ENCODE measurements around the gene CHAT.

The CHAT gene

DNA sequence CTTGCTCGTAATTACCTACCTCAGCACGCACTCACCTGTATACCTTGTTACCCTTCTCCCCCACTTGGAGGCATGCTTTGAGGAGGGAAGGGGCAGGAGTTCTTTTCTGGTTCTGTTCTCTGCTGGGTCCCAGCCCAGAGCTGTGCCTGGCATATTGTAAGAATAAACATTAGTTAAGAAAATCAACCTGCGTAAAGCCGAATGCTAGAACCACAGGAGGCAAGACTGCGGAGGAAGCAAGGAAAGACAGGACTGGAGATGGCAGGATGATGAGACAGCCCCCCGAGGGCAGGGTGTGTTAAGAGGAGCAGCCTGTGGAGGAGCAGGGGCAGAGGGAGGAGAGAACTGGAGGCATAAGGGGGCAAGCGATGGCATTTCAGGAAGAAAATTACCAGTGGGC is 75.1 kb downstream of the CHAT start:
- DNase-seq (ENCODE audit: low spot score), result no peak

DNA sequence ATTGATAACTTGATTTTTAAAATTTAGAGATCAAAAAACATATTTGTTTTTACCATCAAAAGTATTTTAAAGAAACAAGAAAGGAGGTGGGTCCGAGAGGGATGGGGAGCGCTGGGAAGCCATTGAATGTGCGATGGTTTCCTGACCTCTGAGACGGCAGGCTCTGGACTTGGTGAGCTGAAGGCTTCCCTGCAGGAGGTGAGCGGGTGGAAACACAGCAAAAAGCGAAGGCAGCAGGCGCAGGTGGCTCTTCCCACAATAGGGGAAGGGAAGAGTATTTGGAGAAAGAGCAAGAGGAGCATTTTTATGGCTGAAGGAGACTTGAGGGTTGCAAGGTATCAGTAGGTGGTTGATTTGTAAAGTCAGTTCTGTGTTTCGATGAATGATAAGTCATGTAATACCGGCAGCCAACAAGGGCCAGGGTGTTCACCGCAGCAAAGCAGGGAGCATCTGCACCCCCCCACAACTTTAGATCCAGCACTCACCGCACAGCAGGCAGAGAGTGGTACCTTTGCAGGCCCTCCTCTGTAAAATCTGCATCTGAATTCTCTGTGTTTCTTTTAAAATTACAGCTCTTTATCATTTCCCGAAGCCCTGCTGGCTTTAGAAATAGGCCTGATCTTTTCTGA is 76.2 kb downstream of the CHAT start:
- no peak for DNase-seq (ENCODE audit: low spot score)

DNA sequence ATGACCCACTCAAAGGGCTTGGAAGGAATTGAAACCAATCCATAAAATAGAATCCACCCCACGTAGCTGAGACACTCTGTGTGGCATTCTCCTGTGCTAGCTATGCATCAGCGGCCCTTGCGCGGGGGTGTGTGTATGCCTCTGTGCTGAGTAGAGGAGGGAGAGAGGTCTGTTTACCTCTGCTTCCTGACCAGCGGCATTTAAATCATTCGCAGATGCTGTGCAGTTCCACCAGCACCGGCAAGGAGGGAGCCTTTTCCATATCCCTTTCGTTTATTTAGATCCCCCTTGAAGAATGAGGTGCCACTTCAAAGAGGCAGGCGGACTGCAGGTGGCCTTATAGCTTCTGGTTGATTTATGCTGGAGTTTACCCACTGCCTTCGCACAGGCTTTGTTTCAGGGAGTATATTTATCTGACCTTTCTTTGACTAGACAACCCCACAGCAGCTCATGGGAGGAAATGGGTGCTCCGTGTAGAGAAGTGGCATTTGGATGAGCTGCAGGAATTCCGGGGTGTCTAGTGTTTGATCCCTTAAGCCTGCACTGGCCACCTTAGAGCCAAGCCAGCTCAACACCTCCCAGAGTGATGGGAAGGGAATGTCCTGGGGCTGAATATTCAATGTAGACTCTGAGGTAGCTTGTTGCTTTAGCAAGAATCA is 77.0 kb downstream of the CHAT start:
- DNase-seq (ENCODE audit: low spot score), result no peak

DNA sequence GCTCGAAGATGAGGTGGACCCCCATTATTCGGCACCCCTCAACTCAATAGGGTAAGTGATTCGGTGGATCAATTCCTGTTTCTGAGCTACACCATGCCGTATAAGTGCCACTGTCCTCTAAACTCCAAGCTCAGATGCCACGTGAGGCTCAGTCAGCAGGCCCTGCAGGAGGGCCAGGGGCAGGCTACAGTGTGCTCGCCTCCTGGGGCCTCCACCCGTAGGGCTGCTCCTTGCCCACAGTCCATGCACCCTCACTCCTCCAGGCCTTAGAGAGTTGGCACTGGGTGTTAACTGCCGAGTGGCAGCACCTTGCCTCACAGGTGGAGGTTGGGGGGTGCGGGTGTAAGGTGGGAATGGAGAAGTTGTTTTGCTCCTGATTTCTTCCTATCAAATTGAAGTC is 77.8 kb downstream of the CHAT start:
- no peak for DNase-seq (ENCODE audit: low spot score)

DNA sequence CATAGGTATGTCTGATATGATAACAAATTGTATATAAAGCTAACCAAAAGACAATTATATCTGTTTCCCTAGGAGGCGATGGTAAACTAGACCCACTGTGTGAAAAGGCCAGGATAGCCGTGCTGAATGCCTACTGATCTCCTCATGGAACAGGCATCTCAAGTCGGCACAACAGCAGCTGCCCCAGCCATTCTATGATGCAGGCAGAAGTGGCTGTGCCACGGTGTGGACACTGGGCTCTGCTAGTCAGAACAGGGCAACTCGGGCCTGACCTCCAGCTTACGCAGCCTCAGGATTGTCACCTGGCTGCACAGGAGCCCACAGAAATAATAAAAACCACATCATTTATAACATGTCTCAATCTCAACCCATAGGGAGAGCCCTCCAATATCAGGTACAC is 80.6 kb downstream of the CHAT start:
- no peak for DNase-seq (ENCODE audit: low spot score)

DNA sequence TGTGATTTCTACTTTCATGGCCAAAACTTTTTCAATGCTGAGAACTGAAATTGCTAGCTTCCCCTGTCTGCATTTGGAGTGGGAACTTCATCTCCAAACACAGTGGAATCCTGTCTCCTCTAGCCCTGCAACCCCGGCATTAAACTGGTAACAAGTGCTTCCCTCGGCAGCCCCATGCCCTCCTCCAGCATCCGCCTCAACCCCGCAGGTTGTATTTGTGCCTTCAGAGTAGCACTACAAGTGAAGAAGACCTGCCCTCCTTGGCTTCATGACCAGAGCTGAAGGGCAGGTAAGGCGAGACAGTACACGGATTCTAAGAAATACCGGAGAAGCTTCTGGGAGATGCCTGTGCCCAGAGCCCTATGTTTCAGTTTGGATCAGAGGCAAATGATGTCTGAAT is 82.5 kb downstream of the CHAT start:
- DNase-seq (ENCODE audit: low spot score), result no peak

DNA sequence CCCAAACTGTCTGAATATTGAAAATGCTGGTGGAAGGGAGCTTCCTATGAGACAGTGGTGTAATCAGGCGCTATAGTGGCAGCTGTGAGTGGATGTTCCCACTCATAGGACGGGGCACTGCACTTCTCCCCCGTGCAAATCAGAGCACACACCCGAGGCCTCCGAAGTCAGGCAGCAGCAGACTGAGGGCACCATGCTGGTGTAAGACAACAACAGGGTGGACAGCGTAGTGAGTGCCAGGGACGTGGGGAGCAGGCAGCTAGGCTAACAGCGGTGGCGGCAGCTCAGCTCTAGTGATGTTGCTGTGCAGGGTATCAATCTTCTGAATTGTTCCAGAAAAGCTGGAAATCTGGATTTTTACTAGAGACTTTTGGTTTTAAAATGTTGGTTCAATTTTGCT is 84.8 kb downstream of the CHAT start:
- no peak for DNase-seq (ENCODE audit: low spot score)

DNA sequence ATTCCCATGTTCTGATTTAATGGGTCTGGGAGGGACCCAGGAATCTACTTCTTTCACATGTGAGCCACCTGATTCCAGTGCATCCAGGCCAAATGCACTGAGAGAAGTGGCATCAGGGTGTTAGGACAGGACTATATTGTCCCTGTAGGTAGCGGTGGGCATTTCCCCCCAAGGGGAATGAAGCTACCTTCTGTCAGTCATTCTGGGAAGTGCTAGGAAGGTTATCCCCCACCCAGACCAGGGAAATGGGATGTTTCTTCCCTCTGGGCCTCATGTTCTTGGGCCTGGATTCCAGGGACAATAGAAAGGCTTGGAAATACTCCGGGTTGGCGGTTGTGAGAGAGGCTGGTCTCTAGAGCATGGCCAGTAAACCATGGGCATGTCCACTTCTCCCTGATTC is 86.4 kb downstream of the CHAT start:
- no peak for DNase-seq (ENCODE audit: low spot score)

DNA sequence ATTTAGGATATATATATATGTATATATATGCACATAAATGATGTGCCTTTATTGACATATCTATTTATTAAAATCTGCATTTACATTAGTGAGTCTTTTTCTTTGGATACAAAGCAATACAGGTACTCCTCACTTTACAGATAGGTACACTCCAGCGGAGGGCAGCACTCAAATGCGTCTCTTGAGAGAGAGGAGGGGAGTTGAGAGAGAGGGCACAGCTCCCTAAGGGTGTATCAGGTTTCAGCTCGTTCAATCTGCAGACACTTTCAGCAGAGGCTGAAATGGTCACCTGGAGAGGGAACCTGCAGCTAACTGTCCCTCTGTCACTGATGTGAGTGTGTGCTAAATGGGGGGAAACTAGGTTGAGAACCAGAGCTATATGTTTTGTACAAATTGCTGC is 87.2 kb downstream of the CHAT start:
- no peak for DNase-seq (ENCODE audit: low spot score)

DNA sequence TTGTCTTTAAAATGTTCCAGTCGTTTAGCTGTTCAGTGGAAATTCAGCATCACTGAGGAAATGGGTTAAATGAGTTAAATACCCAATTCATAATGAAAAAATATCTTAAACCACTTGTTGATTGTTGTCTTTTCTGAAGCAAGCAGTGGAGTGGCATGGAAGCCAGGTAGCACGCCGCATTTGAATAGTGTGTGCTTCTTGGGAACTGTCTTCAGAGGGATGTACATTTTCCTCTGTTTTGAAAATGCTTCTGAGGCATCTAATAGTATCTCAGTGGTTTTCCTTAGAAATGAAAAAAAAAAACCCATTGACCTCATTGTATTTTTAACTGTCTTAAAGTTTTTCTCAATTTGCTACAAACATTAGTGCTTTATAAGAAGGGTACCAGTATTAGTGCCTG is 93.7 kb downstream of the CHAT start:
- no peak for DNase-seq (ENCODE audit: low spot score)

DNA sequence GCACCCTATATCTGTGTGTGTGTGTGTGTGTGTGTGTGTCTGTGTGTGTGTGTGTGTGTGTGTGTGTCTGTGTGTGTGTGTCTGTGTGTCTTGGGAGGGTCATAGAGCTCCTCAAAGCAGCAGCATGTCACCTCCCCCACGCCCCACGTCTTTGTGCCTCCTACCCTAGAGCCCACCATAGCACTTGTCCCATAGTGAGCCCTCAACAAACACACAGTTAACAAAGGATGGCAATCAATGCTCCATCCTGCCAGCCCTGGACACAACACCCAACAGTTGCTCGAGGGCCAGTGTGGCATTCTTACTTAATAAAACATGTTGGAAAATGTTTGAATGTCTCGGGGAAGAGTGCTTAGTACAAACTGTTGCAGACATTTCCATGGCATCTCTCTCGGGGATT is 96.1 kb downstream of the CHAT start:
- no peak for DNase-seq (ENCODE audit: low spot score)

DNA sequence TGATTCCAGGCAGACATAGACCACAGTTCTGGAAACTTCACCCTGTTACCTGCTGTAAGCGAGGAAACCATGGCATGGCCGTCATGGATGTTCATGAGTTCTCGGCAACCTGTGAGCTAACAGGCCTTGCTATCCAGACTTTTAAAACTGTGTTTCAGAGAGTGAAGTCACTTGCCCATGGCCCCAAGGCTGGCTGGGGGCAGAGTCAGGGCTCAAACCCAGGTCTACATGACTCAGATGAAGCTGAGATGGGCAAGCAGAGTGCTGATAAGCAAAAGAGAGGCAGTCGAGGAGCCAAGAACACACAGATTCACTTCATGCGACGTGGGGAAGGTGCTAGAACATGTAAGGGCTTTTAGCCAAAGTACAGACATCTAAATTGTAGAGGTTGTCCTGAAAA is 97.1 kb downstream of the CHAT start:
- no peak for DNase-seq (ENCODE audit: low spot score)

DNA sequence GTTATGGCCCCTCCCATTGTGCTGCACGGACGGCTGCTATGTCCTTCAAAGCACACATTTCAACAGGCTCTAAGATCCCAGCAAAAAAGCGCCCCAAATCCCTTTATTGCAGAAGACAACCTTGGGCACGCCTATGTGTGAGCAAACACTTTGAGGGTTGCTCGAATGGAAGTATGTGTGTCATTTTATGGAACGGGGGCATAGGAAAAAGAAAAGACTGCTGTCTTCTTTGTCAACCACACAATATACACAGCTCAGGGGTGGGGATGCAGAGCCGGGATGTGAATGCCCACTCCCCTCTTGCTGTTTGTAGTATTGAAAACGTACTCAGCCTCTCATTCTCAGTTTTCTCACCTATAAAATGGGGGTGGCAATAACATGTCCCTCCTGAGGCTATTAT is 97.6 kb downstream of the CHAT start:
- no peak for DNase-seq (ENCODE audit: low spot score)

DNA sequence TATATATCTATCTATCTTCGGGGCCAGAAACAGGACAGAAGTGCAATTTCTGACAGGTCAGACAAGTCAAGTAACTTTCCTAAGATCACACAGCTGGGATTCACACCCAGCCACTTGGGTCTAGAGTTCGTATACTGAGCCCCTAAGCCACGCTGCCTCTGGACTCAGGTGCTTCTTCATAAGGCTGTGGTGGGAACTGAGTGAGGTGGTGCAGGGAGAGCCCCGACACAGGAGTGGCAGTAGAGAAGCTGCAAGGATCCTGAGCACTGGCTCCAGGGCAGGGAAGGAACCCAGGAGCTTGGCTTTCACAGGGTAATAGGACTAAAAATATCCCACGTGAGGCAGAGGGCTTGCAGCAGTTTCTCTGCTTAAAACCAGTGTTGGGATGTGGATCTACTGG is 99.4 kb downstream of the CHAT start:
- no peak for DNase-seq (ENCODE audit: low spot score)

All from COLO829 (cell line).